A549 treated with AZD9567 at 1 μM for 4 hours (cell line): ENCODE measurements around the gene RPP21. TPM values are rescaled to one million over a fixed set of nuclear protein-coding genes. Genes with fewer than 3 reads are reported as not detected.

ENCODE experiments used
- total RNA-seq: library from RNA; stranded (reverse); fragments of 200-300 nt; extraction: Qiagen RNA extraction; gene quantifications from 5 replicates; pipeline ENCODE4 v1.2.3, GENCODE V29; 2022; ENCODE audit not compliant: insufficient read depth

The RPP21 gene
- 34.3 to 73.3 TPM (median 70.1 TPM) in 5 replicates for total RNA-seq

GRCh38 chr6:30344868-30345671 lies at the start of gene RPP21:
RPP21 (plus strand) TSS chr6:30345156; CDS start chr6:30345172, 16 bp downstream.

DNA sequence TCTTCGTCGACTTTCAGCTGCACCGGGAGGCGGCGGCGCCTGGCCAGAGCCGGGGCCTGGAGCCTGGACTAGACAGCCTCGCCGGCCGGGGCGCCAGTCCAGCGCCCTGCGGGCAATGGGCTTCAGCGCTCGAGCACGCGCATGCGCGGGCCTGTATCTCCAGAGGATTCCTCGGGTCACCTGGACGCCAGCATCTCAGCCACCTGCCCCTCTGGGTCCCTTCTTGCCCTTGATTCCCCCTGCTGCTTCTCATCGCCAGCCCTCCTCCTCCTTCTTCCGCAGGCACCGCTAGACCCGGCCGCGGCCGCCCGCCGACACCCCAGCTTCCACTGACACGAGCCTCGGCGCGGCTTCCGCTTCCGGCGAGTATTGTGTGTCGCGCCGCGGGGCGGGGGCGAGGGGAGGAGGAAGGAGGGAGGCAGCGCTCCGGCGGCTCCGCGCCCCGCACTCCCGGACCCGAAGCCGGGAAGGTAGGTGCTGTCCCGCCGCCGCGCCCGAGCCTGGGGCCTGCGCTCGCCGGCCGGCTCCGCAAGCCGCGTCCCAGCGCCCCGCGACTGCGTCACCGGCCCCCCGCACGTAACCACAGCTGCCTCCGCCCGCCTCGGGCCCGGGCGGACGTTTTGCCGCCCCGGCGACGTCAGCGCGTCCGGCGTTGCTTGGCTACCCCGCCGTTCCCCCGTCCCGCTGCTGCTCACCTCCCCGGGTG lies 18.3 kb upstream of the RPP21 start, which contains the start of gene TRIM39:
Gene TRIM39, plus strand, starts transcription at position 402 of the 706 bp plus-strand sequence. CDS start 2,391 bp downstream, outside the sequence.

Other genes starting within 250 kb of the RPP21 start
- 0.42 to 1.0 TPM (median 0.74 TPM) in 4 of 5 replicates, not detected in the other for gene TRIM31, start 232.1 kb upstream of the RPP21 start, total RNA-seq
- gene TRIM40, start 209.0 kb upstream of the RPP21 start, total RNA-seq: not detected in 5 replicates
- gene TRIM10, start 183.9 kb upstream of the RPP21 start, total RNA-seq: 0.02 TPM in 1 of 5 replicates, not detected in the others
- not detected in 5 replicates for gene TRIM15, start 181.6 kb upstream of the RPP21 start, total RNA-seq
- 26.5 to 36.8 TPM (median 28.0 TPM) in 5 replicates for gene TRIM26, start 131.8 kb upstream of the RPP21 start, total RNA-seq
- 5.5 to 8.7 TPM (median 7.2 TPM) in 5 replicates for gene TRIM39, start 18.2 kb upstream of the RPP21 start, total RNA-seq
- gene HLA-E, start 144.4 kb downstream of the RPP21 start, total RNA-seq: 62.6 to 70.5 TPM (median 63.9 TPM) in 5 replicates
- 23.3 to 33.0 TPM (median 30.7 TPM) in 5 replicates for gene GNL1, start 211.3 kb downstream of the RPP21 start, total RNA-seq
- 14.9 to 17.6 TPM (median 16.9 TPM) in 5 replicates for gene PRR3, start 212.1 kb downstream of the RPP21 start, total RNA-seq
- gene ABCF1, start 226.3 kb downstream of the RPP21 start, total RNA-seq: 49.0 to 55.9 TPM (median 51.2 TPM) in 5 replicates